Thymus (tissue), 11 donors: ENCODE results near the gene ITPR3. TPM values are rescaled to one million over a fixed set of nuclear protein-coding genes. Genes with fewer than 3 reads are reported as not detected.
"Not testable (repeated sequence)": the region's sequence is repeated elsewhere in the genome, so short reads cannot be mapped to it uniquely, and the experiment has no call there.

Source experiments
- DNase-seq, 9 donors: peaks; one replicate each; pipeline ENCODE4 v3.0.0-alpha.2; 2013; ENCODE audit warnings: low spot score in 9 of 9, low read depth in 6 of 9, missing footprints in 1 of 9
- H3K27ac ChIP-seq, 2 donors: one replicate each; pipeline ENCODE4 v1.5.1; 2013; ENCODE audit warnings: control low read depth in 1 of 2, low read depth in 1 of 2, low read length in 1 of 2, mild to moderate bottlenecking in 1 of 2, moderate library complexity in 1 of 2
- H3K27me3 ChIP-seq, 2 donors: one replicate each; pipeline ENCODE4 v1.5.1; 2013; ENCODE audit warnings: low read length in 1 of 2; ENCODE audit not compliant: control insufficient read depth in 2 of 2, insufficient read depth in 1 of 2
- H3K36me3 ChIP-seq, 2 donors: one replicate each; pipeline ENCODE4 v1.5.1; 2013; ENCODE audit warnings: low read length in 1 of 2, mild to moderate bottlenecking in 1 of 2, moderate library complexity in 1 of 2; ENCODE audit not compliant: control insufficient read depth in 2 of 2, insufficient read depth in 2 of 2
- H3K4me1 ChIP-seq, 2 donors: one replicate each; pipeline ENCODE4 v1.5.1; 2013; ENCODE audit warnings: low read length in 2 of 2; ENCODE audit not compliant: control insufficient read depth in 2 of 2, insufficient read depth in 2 of 2
- H3K4me3 ChIP-seq, 2 donors: one replicate each; pipeline ENCODE4 v1.5.1; 2013; ENCODE audit warnings: low read length in 2 of 2, control low read depth in 1 of 2, mild to moderate bottlenecking in 1 of 2
- H3K9me3 ChIP-seq, 2 donors: one replicate each; pipeline ENCODE4 v1.5.1; 2013; ENCODE audit warnings: low read length in 1 of 2, mild to moderate bottlenecking in 1 of 2; ENCODE audit not compliant: control insufficient read depth in 2 of 2, insufficient read depth in 1 of 2
- WGBS: extraction: QIAGEN DNeasy Blood & Tissue Kit; methylation state at CpG from one replicate; pipeline ENCODE4 v1.1.7; 2013; 5-methylcytosine and 5-hydroxymethylcytosine counted together
- polyA plus RNA-seq: library from polyadenylated mRNA; stranded (reverse); fragments of 200-250 nt; gene quantifications from one replicate; pipeline ENCODE4 v1.2.3, GENCODE V29; 2013
- total RNA-seq: library from RNA; stranded (reverse); fragments of 120-200 nt; gene quantifications from one replicate; pipeline ENCODE4 v1.2.4, GENCODE V29; 2013
- donor health status: healthy.

The ITPR3 gene
- total and polyA plus RNA-seq, 2 donors, result 4.7 to 19.5 TPM

DNA sequence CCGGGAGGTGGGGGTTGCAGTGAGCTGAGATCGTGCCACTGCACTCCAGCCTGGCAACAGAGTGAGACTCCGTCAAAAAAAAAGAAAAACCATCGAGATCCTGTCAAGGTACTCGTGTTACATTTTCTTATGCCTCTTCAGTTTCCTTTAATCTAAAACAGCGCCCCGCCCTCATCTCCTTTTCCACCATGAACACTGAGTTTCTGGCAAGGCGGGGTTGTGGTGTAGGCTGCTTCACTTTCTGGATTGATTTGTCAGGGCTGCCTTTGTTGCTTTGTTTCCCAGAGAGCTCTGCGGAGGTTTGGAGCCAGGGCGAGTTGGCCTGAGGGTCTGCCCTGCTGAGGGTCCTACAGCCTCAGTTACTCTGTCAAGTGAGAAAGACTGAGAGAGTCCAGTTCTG, 8.9 kb downstream of the ITPR3 start:
- Histone ChIP-seq H3K9me3 (no peaks in the 10 kb centered on the region), H3K27ac (no peak overlapping the region), H3K4me3 (no peak overlapping the region), H3K27me3 (peaks cover 0 to 25% of the 10 kb centered on the region in 2 donors), H3K36me3 (peaks cover 0 to 7% of the 10 kb centered on the region in 2 donors), H3K4me1 (peaks cover 8 to 25% of the 10 kb centered on the region in 2 donors)
- peak in 1 of 9 donors; percentile 21 for DNase-seq
- WGBS, result 87% methylated on average over 10 of the region's 10 CpGs

DNA sequence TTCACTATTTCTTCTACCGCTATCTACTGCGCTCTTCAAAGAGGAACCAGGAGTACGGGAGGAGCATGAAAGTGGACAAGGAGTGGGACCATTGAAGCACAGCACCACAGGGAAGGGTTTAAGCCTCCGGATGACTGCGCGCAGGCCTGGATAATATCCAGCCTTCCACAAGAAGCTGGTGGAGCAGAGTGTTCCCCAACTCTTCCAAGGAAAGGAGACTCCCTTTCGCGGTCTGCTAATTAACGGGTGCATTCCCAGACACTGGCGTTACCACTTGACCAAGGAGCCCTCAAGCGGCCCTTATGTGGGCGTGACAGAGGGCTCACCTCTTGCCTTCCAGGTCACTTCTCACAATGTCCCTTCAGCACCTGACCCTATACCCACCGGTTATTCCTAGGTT, 10.4 kb downstream of the ITPR3 start:
- peaks cover 0 to 30% of the 10 kb centered on the region in 2 donors for H3K27me3 ChIP-seq
- peaks cover 8 to 25% of the 10 kb centered on the region in 2 donors for H3K4me1 ChIP-seq
- 97% methylated on average over 13 of the region's 13 CpGs for WGBS
- H3K27ac ChIP-seq, H3K9me3 ChIP-seq, H3K36me3 ChIP-seq, H3K4me3 ChIP-seq, DNase-seq: not testable (repeated sequence)

DNA sequence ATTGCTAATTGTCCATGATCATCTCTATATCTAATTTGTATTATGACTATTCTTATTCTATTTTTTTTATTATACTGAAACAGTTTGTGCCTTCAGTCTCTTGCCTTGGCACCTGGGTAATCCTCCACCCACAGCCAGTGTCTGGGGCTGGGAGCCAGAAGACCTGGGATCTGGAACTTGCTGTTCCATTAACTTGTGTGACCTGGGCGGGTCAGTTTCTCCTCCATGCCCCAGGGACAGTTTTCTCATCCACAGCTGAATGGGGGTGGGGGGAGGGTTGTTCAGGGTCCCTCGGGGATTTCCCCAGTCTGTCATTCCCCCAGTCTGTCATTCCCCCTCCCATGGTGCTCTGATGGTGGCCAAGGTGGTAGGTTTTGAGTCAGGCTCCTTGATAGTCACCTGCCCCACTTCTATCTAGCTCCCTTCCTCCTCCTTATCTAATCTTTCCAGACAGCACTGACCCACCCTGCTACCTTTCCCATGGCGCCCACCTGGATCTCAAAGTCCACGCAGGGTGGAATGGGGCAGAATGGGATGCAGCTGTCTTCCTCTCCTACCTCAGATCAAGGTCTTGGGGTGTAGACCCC, 10.9 kb downstream of the ITPR3 start:
- peaks cover 0 to 30% of the 10 kb centered on the region in 2 donors for H3K27me3 ChIP-seq
- H3K4me1 ChIP-seq, result peaks cover 8 to 25% of the 10 kb centered on the region in 2 donors
- H3K9me3 ChIP-seq, result no peaks in the 10 kb centered on the region
- no peak for DNase-seq
- no peak overlapping the region for H3K4me3 ChIP-seq
- no peak overlapping the region for H3K27ac ChIP-seq
- 95% methylated on average over 4 of the region's 4 CpGs for WGBS
- H3K36me3 ChIP-seq, result peaks cover 0 to 7% of the 10 kb centered on the region in 2 donors

DNA sequence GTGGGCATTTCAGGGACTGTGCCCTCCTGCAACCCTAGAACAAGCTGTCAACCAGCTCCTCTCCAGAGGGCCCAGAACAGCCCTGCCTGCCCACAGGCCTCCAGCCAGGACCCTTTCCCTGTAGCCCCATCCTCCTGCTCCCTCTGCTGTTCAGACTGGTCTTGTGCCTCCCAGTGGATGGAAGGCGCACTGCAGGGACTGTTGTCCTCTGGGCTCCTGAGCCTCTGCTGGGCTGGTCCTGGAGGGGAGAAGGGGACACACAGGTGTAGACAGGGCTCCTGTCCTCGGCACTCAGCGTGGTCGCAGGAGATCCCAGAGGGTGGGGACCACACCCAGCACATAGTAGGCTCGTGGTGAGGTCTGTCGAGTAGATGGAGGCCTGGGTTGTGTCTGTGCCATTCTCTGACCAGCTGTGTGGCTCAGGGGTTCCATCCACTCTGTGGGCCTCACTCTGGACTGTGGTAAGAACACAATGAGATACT, 11.5 kb downstream of the ITPR3 start:
- WGBS, result 88% methylated on average over 6 of the region's 6 CpGs
- H3K4me3 ChIP-seq, result no peak overlapping the region

DNA sequence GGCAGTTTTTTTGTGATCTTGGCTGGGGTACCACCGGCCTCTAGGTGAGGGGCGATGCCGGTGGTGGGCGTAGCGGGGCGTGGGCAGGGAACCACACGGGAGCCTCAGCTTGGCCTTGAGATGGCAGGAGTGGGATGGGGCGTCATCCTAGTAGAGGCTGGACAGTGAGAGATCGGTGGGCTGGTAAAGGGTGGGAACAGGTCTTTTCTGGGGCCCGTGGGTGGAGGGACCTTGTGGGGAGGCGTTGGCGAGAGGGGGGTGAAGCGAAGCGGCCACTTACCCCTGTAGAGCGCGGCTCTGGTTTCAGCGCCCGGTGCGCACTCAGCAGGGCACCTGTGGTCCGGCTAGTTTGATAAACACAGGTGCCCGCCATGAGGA, 12.0 kb downstream of the ITPR3 start:
- peak overlapping the region in 1 of 2 donors; percentile 38 for H3K27ac ChIP-seq
- H3K4me3 ChIP-seq, result peak overlapping the region; percentile 29 to 57
- 44% methylated on average over 21 of the region's 21 CpGs for WGBS
- H3K9me3 ChIP-seq, result no peaks in the 10 kb centered on the region
- no peak for DNase-seq
- H3K27me3 ChIP-seq, result peaks cover 0 to 30% of the 10 kb centered on the region in 2 donors
- H3K36me3 ChIP-seq, result peaks cover 0 to 3% of the 10 kb centered on the region in 2 donors
- H3K4me1 ChIP-seq, result peaks cover 8 to 25% of the 10 kb centered on the region in 2 donors

More for the DNA sequence above, 11.5 kb downstream of the ITPR3 start:
- Histone ChIP-seq H3K36me3 (peaks cover 0 to 6% of the 10 kb centered on the region in 2 donors), H3K4me1 (peaks cover 8 to 25% of the 10 kb centered on the region in 2 donors), H3K27me3 (peaks cover 0 to 30% of the 10 kb centered on the region in 2 donors), H3K9me3 (no peaks in the 10 kb centered on the region), H3K27ac (no peak overlapping the region)
- peak in 4 of 9 donors; percentile 38 to 68 (median 50) for DNase-seq

DNA sequence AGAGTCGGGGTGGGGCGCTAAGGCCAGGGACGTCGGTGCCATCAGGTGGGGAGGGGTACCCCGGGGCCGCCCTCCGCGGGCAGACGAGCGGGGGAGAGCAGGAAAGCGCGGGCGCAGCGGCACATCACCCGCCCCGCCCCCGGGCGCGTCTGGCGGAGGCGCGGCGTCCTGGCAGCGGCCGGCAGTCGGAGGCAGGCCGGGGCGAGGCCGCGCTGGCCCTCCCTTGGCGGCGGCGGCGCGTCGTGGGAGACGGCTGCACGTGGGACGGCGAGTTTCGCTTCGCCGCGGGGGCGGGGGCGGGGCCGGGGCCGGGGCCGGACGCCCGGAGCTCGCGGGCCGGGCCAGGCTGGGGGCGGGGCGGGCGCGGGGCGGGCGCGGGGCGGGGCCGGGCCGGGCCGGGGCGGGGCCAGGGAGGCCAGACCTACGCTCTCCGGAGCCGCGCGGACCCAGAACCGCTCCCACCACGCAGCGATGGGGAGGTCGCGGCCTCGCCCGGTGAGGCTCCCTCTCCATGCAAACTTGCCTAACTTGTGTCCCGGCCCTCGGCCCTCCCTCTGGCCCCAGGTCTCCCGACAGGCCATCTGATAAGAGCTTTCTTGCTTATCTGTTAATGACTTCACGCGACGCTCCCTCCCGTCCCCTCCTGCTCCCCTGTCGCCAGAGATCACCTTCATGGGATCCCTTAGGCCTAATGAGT, 12.5 kb downstream of the ITPR3 start:
- Histone ChIP-seq H3K36me3 (peaks cover 0 to 5% of the 10 kb centered on the region in 2 donors), H3K4me3 (peak overlapping the region; percentile 35 to 57), H3K4me1 (peaks cover 8 to 25% of the 10 kb centered on the region in 2 donors), H3K9me3 (no peaks in the 10 kb centered on the region), H3K27me3 (peaks cover 0 to 30% of the 10 kb centered on the region in 2 donors), H3K27ac (peak overlapping the region in 1 of 2 donors; percentile 53)
- DNase-seq, result peak in 6 of 9 donors; percentile 10 to 54 (median 27)
- 1% methylated on average over 85 of the region's 86 CpGs for WGBS

DNA sequence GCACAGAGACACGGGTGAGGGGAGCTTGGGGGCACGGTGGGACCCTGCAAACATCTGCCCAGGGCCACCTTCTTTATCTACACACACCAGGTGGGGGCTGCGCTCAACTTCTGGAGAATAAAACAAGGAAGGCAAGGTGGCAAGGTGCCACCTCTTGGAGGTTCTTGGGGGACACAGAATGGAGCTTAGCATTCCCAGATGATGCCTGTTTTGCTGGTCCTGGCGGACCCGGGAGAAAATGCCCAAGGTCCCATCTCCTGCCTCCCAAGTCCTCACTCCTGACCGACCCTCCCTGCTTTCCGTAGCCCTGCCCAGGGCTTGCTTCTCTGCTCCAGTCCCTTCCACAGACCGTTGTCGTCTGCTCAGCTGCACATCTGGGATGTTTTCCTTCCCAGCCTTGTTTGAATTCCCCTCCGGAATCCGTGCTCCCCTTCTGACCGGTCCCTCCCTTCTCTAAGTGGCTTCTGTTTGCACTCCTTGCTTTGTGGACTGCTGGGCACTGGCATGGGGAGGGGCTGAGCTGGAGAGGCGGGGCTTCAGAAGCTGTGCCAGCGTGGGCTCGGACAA, 13.1 kb downstream of the ITPR3 start:
- Histone ChIP-seq H3K4me3 (peak overlapping the region; percentile 35 to 57), H3K27me3 (peaks cover 0 to 30% of the 10 kb centered on the region in 2 donors), H3K4me1 (peaks cover 8 to 25% of the 10 kb centered on the region in 2 donors), H3K9me3 (no peaks in the 10 kb centered on the region), H3K36me3 (peaks cover 0 to 5% of the 10 kb centered on the region in 2 donors), H3K27ac (peak overlapping the region in 1 of 2 donors; percentile 53)
- DNase-seq, result peak in 1 of 9 donors; percentile 10
- 49% methylated on average over 15 of the region's 15 CpGs for WGBS

DNA sequence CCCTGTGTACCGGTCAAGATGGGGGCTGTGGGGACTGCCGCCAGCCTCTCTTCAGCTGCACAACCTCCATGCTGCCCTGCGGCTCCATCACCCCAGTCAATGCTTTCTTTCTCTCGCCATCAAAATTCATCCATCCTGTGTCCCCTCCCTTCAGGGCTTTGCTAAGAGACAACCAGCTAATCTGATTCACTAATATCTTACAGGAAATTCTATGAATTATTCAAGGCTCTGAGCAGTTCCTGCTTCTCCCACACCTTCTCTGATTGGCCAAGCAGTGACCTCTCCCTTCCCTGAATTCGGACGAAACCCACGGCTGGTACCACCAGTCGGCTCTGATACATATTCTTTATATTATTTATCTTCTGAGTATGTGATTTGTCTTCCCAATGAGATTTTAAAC, 13.8 kb downstream of the ITPR3 start:
- H3K4me1 ChIP-seq, result peaks cover 8 to 25% of the 10 kb centered on the region in 2 donors
- WGBS, result 94% methylated on average over 8 of the region's 8 CpGs
- H3K27ac ChIP-seq, result no peak overlapping the region
- no peak for DNase-seq
- H3K36me3 ChIP-seq, result peaks cover 0 to 5% of the 10 kb centered on the region in 2 donors
- no peaks in the 10 kb centered on the region for H3K9me3 ChIP-seq
- H3K27me3 ChIP-seq, result peaks cover 0 to 30% of the 10 kb centered on the region in 2 donors
- no peak overlapping the region for H3K4me3 ChIP-seq

DNA sequence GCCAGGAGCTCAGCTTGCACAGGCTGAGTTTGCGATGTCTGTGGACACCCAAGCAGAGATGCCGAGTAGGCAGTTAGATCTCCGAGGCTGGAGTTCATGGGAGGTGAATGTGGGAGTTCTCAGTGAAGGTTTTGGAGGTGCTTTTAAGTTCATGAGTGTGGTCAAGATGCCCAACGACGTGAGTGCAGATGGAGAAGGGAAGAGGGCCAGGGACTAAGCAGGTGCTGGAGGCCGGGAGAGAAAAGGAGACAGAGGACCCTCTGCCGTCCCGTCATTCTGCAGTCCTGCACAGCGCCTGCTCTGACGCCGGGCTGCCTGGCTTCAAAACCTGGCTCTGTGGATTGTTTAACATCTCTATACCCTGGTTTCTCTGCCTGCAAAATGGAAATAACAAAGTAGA, 15.5 kb downstream of the ITPR3 start:
- Histone ChIP-seq H3K36me3 (peaks cover 6 to 19% of the 10 kb centered on the region in 2 donors), H3K9me3 (no peaks in the 10 kb centered on the region), H3K27me3 (peaks cover 0 to 30% of the 10 kb centered on the region in 2 donors), H3K4me1 (peaks cover 8 to 25% of the 10 kb centered on the region in 2 donors), H3K4me3 (no peak overlapping the region), H3K27ac (no peak overlapping the region)
- WGBS, result 97% methylated on average over 11 of the region's 11 CpGs
- DNase-seq, result no peak
